ENCODE measurements around the gene ABTB2. TPM values are rescaled to one million over a fixed set of nuclear protein-coding genes. Genes with fewer than 3 reads are reported as not detected.

ABTB2 gene
- polyA plus RNA-seq, 1 donor from 2014 or later, result 0.68 TPM

DNA sequence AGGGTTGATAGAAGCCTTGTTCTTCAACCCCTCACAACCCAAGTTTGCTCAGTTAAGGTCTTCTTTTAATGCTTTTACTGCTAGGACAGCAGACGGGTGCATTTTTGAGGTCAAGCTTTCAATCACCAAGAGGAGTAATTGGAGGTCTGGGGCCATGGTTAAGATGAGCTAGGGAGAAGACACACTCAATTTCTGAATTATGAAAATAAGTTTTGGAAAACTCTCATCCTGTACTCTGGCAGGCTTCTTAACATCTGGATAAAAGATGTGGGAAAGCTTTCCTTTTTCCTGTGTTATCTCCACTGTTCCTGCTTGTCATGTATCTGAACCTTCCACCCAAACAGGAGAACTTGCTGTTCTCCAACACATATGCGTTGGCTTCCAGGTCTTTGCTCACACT is 9.7 kb downstream of the ABTB2 start:
- Histone ChIP-seq H3F3A (ENCODE audit: insufficient read depth, low read length, poor library complexity, severe bottlenecking) (no peaks in the 10 kb centered on the region), H3K4me3 (ENCODE audit: low read length) (no peak overlapping the region), H3K9ac (ENCODE audit: low read length) (no peak overlapping the region), H3K4me2 (ENCODE audit: low read length) (no peak overlapping the region), H3K79me2 (replicated peaks; ENCODE audit: insufficient read depth, low read length) (no peaks in the 10 kb centered on the region), H2AFZ (ENCODE audit: low read depth, low read length) (no peak overlapping the region), H3K9me3 (ENCODE audit: low read length) (no peaks in the 10 kb centered on the region), H4K20me1 (ENCODE audit: insufficient read depth) (no peaks in the 10 kb centered on the region), H3K27ac (ENCODE audit: low read length) (no peak overlapping the region), H3K36me3 (ENCODE audit: insufficient read depth, low read length) (no peaks in the 10 kb centered on the region), H3K9me2 (ENCODE audit: insufficient read depth, low read length) (no peaks in the 10 kb centered on the region), H3K27me3 (ENCODE audit: insufficient read depth, low read depth, low read length) (no peaks in the 10 kb centered on the region)
- TF ChIP-seq TAF1 (IDR thresholded peaks at IDR 0.05; ENCODE audit: low read depth), result no peak
- no peak for TF ChIP-seq EP300 (conservative IDR thresholded peaks at IDR 0.05; ENCODE audit: poor library complexity, severe bottlenecking)
- TF ChIP-seq EZH2 (IDR thresholded peaks at IDR 0.05; ENCODE audit: borderline replicate concordance, insufficient read depth, low read length, poor library complexity, severe bottlenecking), result no peak
- TF ChIP-seq, protein P1, sequence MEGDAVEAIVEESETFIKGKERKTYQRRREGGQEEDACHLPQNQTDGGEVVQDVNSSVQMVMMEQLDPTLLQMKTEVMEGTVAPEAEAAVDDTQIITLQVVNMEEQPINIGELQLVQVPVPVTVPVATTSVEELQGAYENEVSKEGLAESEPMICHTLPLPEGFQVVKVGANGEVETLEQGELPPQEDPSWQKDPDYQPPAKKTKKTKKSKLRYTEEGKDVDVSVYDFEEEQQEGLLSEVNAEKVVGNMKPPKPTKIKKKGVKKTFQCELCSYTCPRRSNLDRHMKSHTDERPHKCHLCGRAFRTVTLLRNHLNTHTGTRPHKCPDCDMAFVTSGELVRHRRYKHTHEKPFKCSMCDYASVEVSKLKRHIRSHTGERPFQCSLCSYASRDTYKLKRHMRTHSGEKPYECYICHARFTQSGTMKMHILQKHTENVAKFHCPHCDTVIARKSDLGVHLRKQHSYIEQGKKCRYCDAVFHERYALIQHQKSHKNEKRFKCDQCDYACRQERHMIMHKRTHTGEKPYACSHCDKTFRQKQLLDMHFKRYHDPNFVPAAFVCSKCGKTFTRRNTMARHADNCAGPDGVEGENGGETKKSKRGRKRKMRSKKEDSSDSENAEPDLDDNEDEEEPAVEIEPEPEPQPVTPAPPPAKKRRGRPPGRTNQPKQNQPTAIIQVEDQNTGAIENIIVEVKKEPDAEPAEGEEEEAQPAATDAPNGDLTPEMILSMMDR (IDR thresholded peaks at IDR 0.05; ENCODE audit: poor library complexity, severe bottlenecking), result no peak
- no peak for TF ChIP-seq RAD21 (conservative IDR thresholded peaks at IDR 0.05)
- no peak for TF ChIP-seq MXI1 (conservative IDR thresholded peaks at IDR 0.05; ENCODE audit: poor library complexity, severe bottlenecking)
- no peak for TF ChIP-seq SMC3 (conservative IDR thresholded peaks at IDR 0.05; ENCODE audit: poor library complexity)
- TF ChIP-seq, protein P2, sequence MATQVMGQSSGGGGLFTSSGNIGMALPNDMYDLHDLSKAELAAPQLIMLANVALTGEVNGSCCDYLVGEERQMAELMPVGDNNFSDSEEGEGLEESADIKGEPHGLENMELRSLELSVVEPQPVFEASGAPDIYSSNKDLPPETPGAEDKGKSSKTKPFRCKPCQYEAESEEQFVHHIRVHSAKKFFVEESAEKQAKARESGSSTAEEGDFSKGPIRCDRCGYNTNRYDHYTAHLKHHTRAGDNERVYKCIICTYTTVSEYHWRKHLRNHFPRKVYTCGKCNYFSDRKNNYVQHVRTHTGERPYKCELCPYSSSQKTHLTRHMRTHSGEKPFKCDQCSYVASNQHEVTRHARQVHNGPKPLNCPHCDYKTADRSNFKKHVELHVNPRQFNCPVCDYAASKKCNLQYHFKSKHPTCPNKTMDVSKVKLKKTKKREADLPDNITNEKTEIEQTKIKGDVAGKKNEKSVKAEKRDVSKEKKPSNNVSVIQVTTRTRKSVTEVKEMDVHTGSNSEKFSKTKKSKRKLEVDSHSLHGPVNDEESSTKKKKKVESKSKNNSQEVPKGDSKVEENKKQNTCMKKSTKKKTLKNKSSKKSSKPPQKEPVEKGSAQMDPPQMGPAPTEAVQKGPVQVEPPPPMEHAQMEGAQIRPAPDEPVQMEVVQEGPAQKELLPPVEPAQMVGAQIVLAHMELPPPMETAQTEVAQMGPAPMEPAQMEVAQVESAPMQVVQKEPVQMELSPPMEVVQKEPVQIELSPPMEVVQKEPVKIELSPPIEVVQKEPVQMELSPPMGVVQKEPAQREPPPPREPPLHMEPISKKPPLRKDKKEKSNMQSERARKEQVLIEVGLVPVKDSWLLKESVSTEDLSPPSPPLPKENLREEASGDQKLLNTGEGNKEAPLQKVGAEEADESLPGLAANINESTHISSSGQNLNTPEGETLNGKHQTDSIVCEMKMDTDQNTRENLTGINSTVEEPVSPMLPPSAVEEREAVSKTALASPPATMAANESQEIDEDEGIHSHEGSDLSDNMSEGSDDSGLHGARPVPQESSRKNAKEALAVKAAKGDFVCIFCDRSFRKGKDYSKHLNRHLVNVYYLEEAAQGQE (IDR thresholded peaks at IDR 0.05; ENCODE audit: borderline replicate concordance), result no peak
- TF ChIP-seq POLR2AphosphoS5 (IDR thresholded peaks at IDR 0.05), result no peak

DNA sequence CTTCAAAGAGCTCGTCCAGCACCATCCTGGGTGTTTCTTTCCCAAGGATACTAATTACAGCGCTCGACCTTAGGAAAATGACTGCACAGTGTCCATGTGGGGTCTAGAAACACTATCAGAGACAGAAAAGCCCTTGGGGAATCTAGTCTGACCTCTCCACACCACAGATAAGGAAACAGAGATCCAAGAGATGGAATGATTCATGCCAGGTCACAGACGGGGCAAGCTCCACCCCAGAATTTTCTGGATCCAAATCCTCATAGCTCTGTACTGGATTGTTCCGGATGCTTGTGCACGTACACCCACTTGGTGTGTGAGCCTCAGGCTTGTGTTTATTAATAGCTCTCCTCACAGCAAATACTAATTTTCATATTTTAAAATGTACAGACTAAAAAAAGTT is 11.3 kb downstream of the ABTB2 start:
- H3K9me3 ChIP-seq (ENCODE audit: low read length), result no peaks in the 10 kb centered on the region
- H3K79me2 ChIP-seq (replicated peaks; ENCODE audit: insufficient read depth, low read length), result no peaks in the 10 kb centered on the region
- H2AFZ ChIP-seq (ENCODE audit: low read depth, low read length), result no peak overlapping the region
- no peaks in the 10 kb centered on the region for H3K27me3 ChIP-seq (ENCODE audit: insufficient read depth, low read depth, low read length)
- H3F3A ChIP-seq (ENCODE audit: insufficient read depth, low read length, poor library complexity, severe bottlenecking), result no peaks in the 10 kb centered on the region
- no peak overlapping the region for H3K4me3 ChIP-seq (ENCODE audit: low read length)
- no peaks in the 10 kb centered on the region for H3K9me2 ChIP-seq (ENCODE audit: insufficient read depth, low read length)
- H3K27ac ChIP-seq (ENCODE audit: low read length), result no peak overlapping the region
- no peak overlapping the region for H3K4me2 ChIP-seq (ENCODE audit: low read length)
- H3K9ac ChIP-seq (ENCODE audit: low read length), result no peak overlapping the region
- no peak for TF ChIP-seq POLR2AphosphoS5 (IDR thresholded peaks at IDR 0.05)
- no peak for TF ChIP-seq EP300 (conservative IDR thresholded peaks at IDR 0.05; ENCODE audit: poor library complexity, severe bottlenecking)
- TF ChIP-seq, protein P1 (IDR thresholded peaks at IDR 0.05; ENCODE audit: poor library complexity, severe bottlenecking), result no peak
- no peak for TF ChIP-seq MXI1 (conservative IDR thresholded peaks at IDR 0.05; ENCODE audit: poor library complexity, severe bottlenecking)
- TF ChIP-seq TAF1 (IDR thresholded peaks at IDR 0.05; ENCODE audit: low read depth), result no peak
- no peaks in the 10 kb centered on the region for H3K36me3 ChIP-seq (ENCODE audit: insufficient read depth, low read length)
- no peaks in the 10 kb centered on the region for H4K20me1 ChIP-seq (ENCODE audit: insufficient read depth)

Data from neural cell (in vitro differentiated cells).